ENCODE results near the gene PTCH1. TPM values are rescaled to one million over a fixed set of nuclear protein-coding genes. Genes with fewer than 3 reads are reported as not detected.

Gene PTCH1
- polyA plus RNA-seq, 2 of the 4 experiments (the other 2 are of a cell fraction) = 1.9 to 4.8 TPM

- Histone ChIP-seq H3K9me3 (no peaks in the 10 kb centered on the region), H3K4me3 (no peak overlapping the region), H3K27ac (no peak overlapping the region), H3K4me1 (no peaks in the 10 kb centered on the region), H3K4me2 (no peak overlapping the region)
- 87% methylated on average over 16 of the region's 17 CpGs for WGBS (ENCODE audit: missing lambda C conversion rate)
- CTCF ChIA-PET = interaction anchor here (0.6 to 1.8 kb wide), 3 partner anchors 10 to 228 kb away, joined by 3 to 4 read pairs (median 3); no protein-coding TSS in a partner anchor
- POLR2A ChIA-PET = no interaction called here
- ATAC-seq = no peak
- FAIRE-seq = no peak
- TF ChIP-seq REST (IDR thresholded peaks at IDR 0.05) (no peak), JUN (IDR thresholded peaks at IDR 0.05) (no peak), ESRRA (IDR thresholded peaks at IDR 0.05; ENCODE audit: borderline replicate concordance, low read length) (no peak), CBX8 (IDR thresholded peaks at IDR 0.05) (no peak), SREBF2 (IDR thresholded peaks at IDR 0.05) (no peak), CEBPB (IDR thresholded peaks at IDR 0.05) (no peak), PBX3 (IDR thresholded peaks at IDR 0.05) (no peak), NFE2L2 (conservative IDR thresholded peaks at IDR 0.05; ENCODE audit: low read length) (no peak), NPAS2 (CRISPR knock-in tag; IDR thresholded peaks at IDR 0.05; ENCODE audit: borderline replicate concordance) (no peak), MAX (IDR thresholded peaks at IDR 0.05) (no peak), NR3C1 (IDR thresholded peaks at IDR 0.05) (no peak)
- no peak for DNase-seq (ENCODE audit: low read depth in 1 of 2, low spot score in 1 of 2)
These were observed 55.1 kb downstream of the PTCH1 start for GRCh38 chr9:95461448-95462248.

- TF ChIP-seq MYC (IDR thresholded peaks at IDR 0.05; ENCODE audit: borderline replicate concordance, low read length) = no peak
- no peak for TF ChIP-seq EP300 (IDR thresholded peaks at IDR 0.05)
- ChIA-PET POLR2A (no interaction called here), CTCF (interaction anchor here (1.2 to 1.8 kb wide), 2 partner anchors 9 to 14 kb away, joined by 3 to 4 read pairs; no protein-coding TSS in a partner anchor)
- 89% methylated on average over 13 of the region's 13 CpGs for WGBS (ENCODE audit: missing lambda C conversion rate)
- Histone ChIP-seq H3K4me2 (no peak overlapping the region), H3K4me1 (no peaks in the 10 kb centered on the region), H3K27ac (no peak overlapping the region), H3K9me3 (no peaks in the 10 kb centered on the region), H3K4me3 (no peak overlapping the region)
- FAIRE-seq (no peak), DNase-seq (ENCODE audit: low read depth in 1 of 2, low spot score in 1 of 2) (no peak), ATAC-seq (no peak)
These were observed 56.1 kb downstream of the PTCH1 start for GRCh38 chr9:95460518-95461164.

- FAIRE-seq (no peak), DNase-seq (ENCODE audit: low read depth in 1 of 2, low spot score in 1 of 2) (no peak), ATAC-seq (no peak)
- no peak overlapping the region for H3K4me3 ChIP-seq
- ChIA-PET POLR2A (no interaction called here), CTCF (no interaction called here)
- no peaks in the 10 kb centered on the region for H3K9me3 ChIP-seq
- no peak overlapping the region for H3K27ac ChIP-seq
- no peak overlapping the region for H3K4me2 ChIP-seq
- H3K4me1 ChIP-seq = no peaks in the 10 kb centered on the region
- WGBS (ENCODE audit: missing lambda C conversion rate) = 87% methylated on average over 19 of the region's 19 CpGs
- no peak for TF ChIP-seq CEBPB (IDR thresholded peaks at IDR 0.05)
- no peak for TF ChIP-seq EHF (CRISPR knock-in tag; IDR thresholded peaks at IDR 0.05)
- no peak for TF ChIP-seq ATOH8 (CRISPR knock-in tag; IDR thresholded peaks at IDR 0.05; ENCODE audit: low read depth)
- no peak for TF ChIP-seq KDM1A (IDR thresholded peaks at IDR 0.05; ENCODE audit: low read depth)
- no peak for TF ChIP-seq CHD2 (IDR thresholded peaks at IDR 0.05; ENCODE audit: low read length, partially characterized antibody)
- TF ChIP-seq NFE2L2 (conservative IDR thresholded peaks at IDR 0.05; ENCODE audit: low read length) = no peak
- TF ChIP-seq USF2 (IDR thresholded peaks at IDR 0.05) = no peak
- no peak for TF ChIP-seq CBX2 (IDR thresholded peaks at IDR 0.05; ENCODE audit: borderline replicate concordance, low read depth)
- TF ChIP-seq HES2 (IDR thresholded peaks at IDR 0.05) = no peak
- TF ChIP-seq RCOR1 (IDR thresholded peaks at IDR 0.05; ENCODE audit: low read depth, low read length) = no peak
- no peak for TF ChIP-seq MAZ (IDR thresholded peaks at IDR 0.05; ENCODE audit: borderline replicate concordance, low read depth, low read length)
- TF ChIP-seq MAX (IDR thresholded peaks at IDR 0.05) = no peak
- TF ChIP-seq NPAS2 (CRISPR knock-in tag; IDR thresholded peaks at IDR 0.05; ENCODE audit: borderline replicate concordance) = no peak
- no peak for TF ChIP-seq BHLHE40 (IDR thresholded peaks at IDR 0.05; ENCODE audit: low read depth, low read length)
- no peak for TF ChIP-seq CBX8 (IDR thresholded peaks at IDR 0.05)
- no peak for TF ChIP-seq RFX5 (IDR thresholded peaks at IDR 0.05)
These were observed 56.8 kb downstream of the PTCH1 start for GRCh38 chr9:95459851-95460517.
